ENCODE results near the gene SIVA1. TPM values are rescaled to one million over a fixed set of nuclear protein-coding genes. Genes with fewer than 3 reads are reported as not detected.
A peak's percentile ranks its signal among the peaks of the same experiment; 100 is the strongest.

The SIVA1 gene
- polyA plus RNA-seq, 3 donors = 102 to 193 (median 156) TPM

DNA sequence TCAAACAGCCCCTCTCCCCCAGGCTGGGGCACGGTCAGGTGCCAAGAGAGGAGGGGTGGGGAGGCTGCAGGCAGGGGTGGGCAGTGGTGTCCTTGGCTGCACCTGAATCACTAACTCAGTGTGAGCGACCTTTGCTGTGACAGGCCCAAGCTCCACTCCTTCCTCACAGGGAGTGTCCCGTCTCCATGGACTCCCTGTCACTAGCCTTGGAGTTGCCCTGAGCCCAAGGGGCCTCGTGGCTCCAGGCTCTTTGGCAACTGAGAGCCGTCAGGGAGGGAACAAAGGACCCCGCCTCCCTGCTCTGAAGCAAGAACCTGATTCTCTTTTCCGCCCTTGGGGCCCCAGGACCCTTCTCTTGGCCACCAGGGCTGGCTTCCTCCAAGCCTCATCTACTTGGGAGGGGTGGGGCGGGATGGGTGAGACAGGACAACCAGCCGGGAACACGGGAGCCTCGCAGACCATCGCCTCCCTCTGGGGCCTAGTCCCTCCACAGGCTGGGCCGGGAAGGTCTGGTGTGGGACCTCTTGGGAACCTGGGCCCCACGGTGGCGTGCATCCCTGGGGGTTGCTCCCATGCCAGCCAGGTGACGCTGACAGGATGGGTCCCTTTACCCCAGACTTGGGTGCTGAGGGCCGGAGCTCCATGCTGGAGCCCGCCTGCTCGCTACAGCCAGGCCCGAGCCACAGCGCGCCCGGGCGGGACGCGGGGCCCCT, 29.9 kb upstream of the SIVA1 start:
- Histone ChIP-seq H3K9me3 (replicated peaks in 1 of 2; ENCODE audit: control insufficient read depth in 1 of 2, insufficient read depth in 1 of 2, low read length in 2 of 2) (no peaks in the 10 kb centered on the region), H4K20me1 (ENCODE audit: insufficient read depth, low read length) (no peaks in the 10 kb centered on the region), H3K9ac (ENCODE audit: insufficient read depth, low read length, poor library complexity, severe bottlenecking) (peak overlapping the region; percentile 65), H3K36me3 (replicated peaks in 1 of 2; ENCODE audit: control insufficient read depth in 1 of 2, insufficient read depth in 2 of 2, low read length in 2 of 2) (no peaks in the 10 kb centered on the region), H2AFZ (ENCODE audit: insufficient read depth, low read depth, low read length, poor library complexity, severe bottlenecking) (peak overlapping the region; percentile 98), H3K4me3 (replicated peaks in 1 of 3; ENCODE audit: low read depth in 2 of 3, low read length in 3 of 3) (peak overlapping the region in 1 of 3 experiments; percentile 89), H3K4me1 (ENCODE audit: control insufficient read depth in 1 of 2, insufficient read depth in 2 of 2, low read length in 2 of 2) (peaks cover 14 to 23% of the 10 kb centered on the region in 2 donors), H3K4me2 (replicated peaks; ENCODE audit: extremely low read depth, low read length, poor library complexity, severe bottlenecking) (peak overlapping the region; percentile 88), H3K27me3 (ENCODE audit: control insufficient read depth in 2 of 2, insufficient read depth in 2 of 2, low read length in 2 of 2) (peaks cover 0 to 8% of the 10 kb centered on the region in 2 donors), H3K27ac (ENCODE audit: low read depth in 1 of 2, low read length in 2 of 2) (no peak overlapping the region), H3K79me2 (ENCODE audit: insufficient read depth, low read length) (no peaks in the 10 kb centered on the region)
- H3K4me3 Mint-ChIP-seq = no peak overlapping the region
- peaks cover 8% of the 10 kb centered on the region for H3K4me1 Mint-ChIP-seq
- 39% methylated on average over 23 of the region's 26 CpGs for WGBS (ENCODE audit: insufficient coverage)
- TF ChIP-seq, protein P1, sequence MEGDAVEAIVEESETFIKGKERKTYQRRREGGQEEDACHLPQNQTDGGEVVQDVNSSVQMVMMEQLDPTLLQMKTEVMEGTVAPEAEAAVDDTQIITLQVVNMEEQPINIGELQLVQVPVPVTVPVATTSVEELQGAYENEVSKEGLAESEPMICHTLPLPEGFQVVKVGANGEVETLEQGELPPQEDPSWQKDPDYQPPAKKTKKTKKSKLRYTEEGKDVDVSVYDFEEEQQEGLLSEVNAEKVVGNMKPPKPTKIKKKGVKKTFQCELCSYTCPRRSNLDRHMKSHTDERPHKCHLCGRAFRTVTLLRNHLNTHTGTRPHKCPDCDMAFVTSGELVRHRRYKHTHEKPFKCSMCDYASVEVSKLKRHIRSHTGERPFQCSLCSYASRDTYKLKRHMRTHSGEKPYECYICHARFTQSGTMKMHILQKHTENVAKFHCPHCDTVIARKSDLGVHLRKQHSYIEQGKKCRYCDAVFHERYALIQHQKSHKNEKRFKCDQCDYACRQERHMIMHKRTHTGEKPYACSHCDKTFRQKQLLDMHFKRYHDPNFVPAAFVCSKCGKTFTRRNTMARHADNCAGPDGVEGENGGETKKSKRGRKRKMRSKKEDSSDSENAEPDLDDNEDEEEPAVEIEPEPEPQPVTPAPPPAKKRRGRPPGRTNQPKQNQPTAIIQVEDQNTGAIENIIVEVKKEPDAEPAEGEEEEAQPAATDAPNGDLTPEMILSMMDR (IDR thresholded peaks at IDR 0.05) = no peak
- H3K27me3 Mint-ChIP-seq (ENCODE audit: low read depth in 3 of 3) = peaks cover 3 to 23% (median 7%) of the 10 kb centered on the region in 3 donors
- intact Hi-C loops (cut with micrococcal nuclease) = loop anchor here in 1 of 2 donors (5.0 kb wide), 1 partner anchor 74 kb away; the partner anchor contains the start of gene AKT1
- H3K9me3 Mint-ChIP-seq = no peaks in the 10 kb centered on the region
- peaks cover 0 to 6% of the 10 kb centered on the region in 2 donors for H3K36me3 Mint-ChIP-seq
- no peak overlapping the region for H3K27ac Mint-ChIP-seq
- DNase-seq = peak in 1 of 3 donors; percentile 10

DNA sequence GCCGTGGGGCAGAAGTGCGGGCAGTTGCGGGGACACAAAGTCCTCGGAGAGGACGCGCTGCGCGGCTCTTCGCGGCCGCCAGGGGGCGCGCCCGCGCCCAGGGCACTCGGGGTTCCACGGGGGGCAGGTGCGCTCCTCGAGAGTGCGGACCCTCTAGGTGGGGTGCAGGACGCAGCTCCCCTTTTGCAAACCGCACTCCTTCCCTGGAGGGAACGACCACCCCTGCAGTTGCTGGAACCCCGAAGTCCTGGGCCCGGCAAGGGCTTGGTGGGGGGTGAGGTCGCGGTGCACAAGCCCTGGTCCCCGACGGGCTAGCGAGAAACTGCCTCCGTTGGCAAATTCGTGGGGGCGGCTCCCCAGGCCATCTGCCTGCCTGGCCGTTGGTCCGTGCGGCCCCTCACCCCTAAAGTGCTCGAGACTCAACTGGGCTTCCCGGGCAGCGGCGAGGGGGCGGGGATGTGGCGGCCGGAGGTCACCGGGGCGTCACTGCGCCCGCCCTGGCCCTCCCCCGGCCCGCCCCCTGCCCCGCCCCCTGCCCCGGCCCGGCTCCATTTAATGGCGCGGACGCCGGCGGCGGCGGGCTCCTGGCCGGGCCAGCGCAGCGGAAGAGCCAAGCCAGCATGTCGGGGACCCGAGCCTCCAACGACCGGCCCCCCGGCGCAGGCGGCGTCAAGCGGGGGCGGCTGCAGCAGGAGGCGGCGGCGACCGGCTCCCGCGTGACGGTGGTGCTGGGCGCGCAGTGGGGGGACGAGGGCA, 29.1 kb upstream of the SIVA1 start, which contains the start of gene ADSS1:
TSS of gene ADSS1 (plus strand) at position 579 of the 756 bp plus-strand sequence. CDS start at position 621, 42 bp downstream.
- peak within 1 kb of the TSS; percentile 76 to 82 for H3K4me3 Mint-ChIP-seq
- peak within 1 kb of the TSS; percentile 98 for H2AFZ ChIP-seq (ENCODE audit: insufficient read depth, low read depth, low read length, poor library complexity, severe bottlenecking)
- H3K36me3 Mint-ChIP-seq = peaks cover 0 to 6% of the 10 kb centered on the region in 2 donors
- H3K4me1 Mint-ChIP-seq = peaks cover 8% of the 10 kb centered on the region
- H3K4me3 ChIP-seq (replicated peaks in 1 of 3; ENCODE audit: low read depth in 2 of 3, low read length in 3 of 3) = peak within 1 kb of the TSS; percentile 64 to 98 (median 89)
- H3K27ac ChIP-seq (ENCODE audit: low read depth in 1 of 2, low read length in 2 of 2) = peak within 1 kb of the TSS in 1 of 2 donors; percentile 52
- H3K4me1 ChIP-seq (ENCODE audit: control insufficient read depth in 1 of 2, insufficient read depth in 2 of 2, low read length in 2 of 2) = peaks cover 14 to 23% of the 10 kb centered on the region in 2 donors
- no peaks in the 10 kb centered on the region for H3K79me2 ChIP-seq (ENCODE audit: insufficient read depth, low read length)
- H4K20me1 ChIP-seq (ENCODE audit: insufficient read depth, low read length) = no peaks in the 10 kb centered on the region
- peak; percentile 45 to 53 (median 52) for DNase-seq
- no peaks in the 10 kb centered on the region for H3K9me3 ChIP-seq (replicated peaks in 1 of 2; ENCODE audit: control insufficient read depth in 1 of 2, insufficient read depth in 1 of 2, low read length in 2 of 2)
- intact Hi-C loops (cut with micrococcal nuclease) = loop anchor here in 1 of 2 donors (5.0 kb wide), 1 partner anchor 73 kb away; the partner anchor contains the start of gene AKT1
- peaks cover 0 to 8% of the 10 kb centered on the region in 2 donors for H3K27me3 ChIP-seq (ENCODE audit: control insufficient read depth in 2 of 2, insufficient read depth in 2 of 2, low read length in 2 of 2)
- peak within 1 kb of the TSS in 6 of 7 donors; percentile 24 to 72 (median 42) for H3K27ac Mint-ChIP-seq
- TF ChIP-seq, protein P1 (IDR thresholded peaks at IDR 0.05) = peak; percentile 100
- peaks cover 3 to 23% (median 7%) of the 10 kb centered on the region in 3 donors for H3K27me3 Mint-ChIP-seq (ENCODE audit: low read depth in 3 of 3)
- peak within 1 kb of the TSS; percentile 88 for H3K4me2 ChIP-seq (replicated peaks; ENCODE audit: extremely low read depth, low read length, poor library complexity, severe bottlenecking)
- 0% methylated on average over 75 of the region's 82 CpGs for WGBS (ENCODE audit: insufficient coverage)
- no peaks in the 10 kb centered on the region for H3K36me3 ChIP-seq (replicated peaks in 1 of 2; ENCODE audit: control insufficient read depth in 1 of 2, insufficient read depth in 2 of 2, low read length in 2 of 2)
- no peaks in the 10 kb centered on the region for H3K9me3 Mint-ChIP-seq
- H3K9ac ChIP-seq (ENCODE audit: insufficient read depth, low read length, poor library complexity, severe bottlenecking) = peak within 1 kb of the TSS; percentile 65

Measured in CD14-positive monocyte (primary cell).